NCI-H2029 (cell line): ENCODE measurements around the gene ELAVL1.
A peak's percentile ranks its signal among the peaks of the same experiment; 100 is the strongest.
"Not testable (repeated sequence)": the region's sequence is repeated elsewhere in the genome, so short reads cannot be mapped to it uniquely, and the experiment has no call there.

Experiments used
- DNase-seq: peaks from one replicate; lab custom pipeline; 2025; lab: John Stamatoyannopoulos, UW

The ELAVL1 gene

GRCh38 chr19:7921967-7922835 is 83.2 kb downstream of the ELAVL1 start:
- DNase-seq: no peak

DNA sequence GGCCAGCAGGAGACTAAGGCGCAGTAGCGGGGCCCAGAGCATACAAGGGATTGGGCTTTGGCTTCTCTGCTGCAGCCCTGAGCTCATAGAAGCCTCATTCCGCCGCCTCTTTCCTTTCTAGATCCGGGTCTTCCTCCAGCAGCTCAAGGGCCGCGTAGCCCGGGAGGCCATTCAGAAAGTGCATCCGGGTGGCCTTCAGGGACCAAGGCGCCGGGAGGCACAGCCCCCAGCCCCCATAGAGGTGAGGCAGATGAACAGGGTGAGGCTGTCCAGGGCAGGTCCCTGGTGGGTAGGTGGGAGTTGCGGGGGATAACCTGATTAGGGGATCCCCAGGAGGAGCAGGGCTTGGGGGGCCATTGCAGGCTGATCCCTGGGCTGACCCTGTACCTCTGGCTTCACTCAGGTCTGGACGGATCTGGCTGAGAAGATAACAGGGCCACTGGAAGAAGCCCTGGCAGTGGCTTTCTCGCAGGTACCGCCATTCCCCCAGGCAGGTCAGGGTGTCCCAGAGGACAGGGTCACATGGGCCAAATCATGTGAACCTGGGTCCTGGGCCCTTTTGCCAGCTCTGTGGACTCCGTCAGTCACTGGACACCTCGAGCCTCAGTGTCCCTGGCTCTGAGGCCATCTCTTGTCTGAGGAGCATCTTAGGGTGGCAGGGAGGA is 84.0 kb downstream of the ELAVL1 start:
- DNase-seq: no peak

GRCh38 chr19:7920519-7921301 is 84.7 kb downstream of the ELAVL1 start:
- DNase-seq: peak; percentile 97

DNA sequence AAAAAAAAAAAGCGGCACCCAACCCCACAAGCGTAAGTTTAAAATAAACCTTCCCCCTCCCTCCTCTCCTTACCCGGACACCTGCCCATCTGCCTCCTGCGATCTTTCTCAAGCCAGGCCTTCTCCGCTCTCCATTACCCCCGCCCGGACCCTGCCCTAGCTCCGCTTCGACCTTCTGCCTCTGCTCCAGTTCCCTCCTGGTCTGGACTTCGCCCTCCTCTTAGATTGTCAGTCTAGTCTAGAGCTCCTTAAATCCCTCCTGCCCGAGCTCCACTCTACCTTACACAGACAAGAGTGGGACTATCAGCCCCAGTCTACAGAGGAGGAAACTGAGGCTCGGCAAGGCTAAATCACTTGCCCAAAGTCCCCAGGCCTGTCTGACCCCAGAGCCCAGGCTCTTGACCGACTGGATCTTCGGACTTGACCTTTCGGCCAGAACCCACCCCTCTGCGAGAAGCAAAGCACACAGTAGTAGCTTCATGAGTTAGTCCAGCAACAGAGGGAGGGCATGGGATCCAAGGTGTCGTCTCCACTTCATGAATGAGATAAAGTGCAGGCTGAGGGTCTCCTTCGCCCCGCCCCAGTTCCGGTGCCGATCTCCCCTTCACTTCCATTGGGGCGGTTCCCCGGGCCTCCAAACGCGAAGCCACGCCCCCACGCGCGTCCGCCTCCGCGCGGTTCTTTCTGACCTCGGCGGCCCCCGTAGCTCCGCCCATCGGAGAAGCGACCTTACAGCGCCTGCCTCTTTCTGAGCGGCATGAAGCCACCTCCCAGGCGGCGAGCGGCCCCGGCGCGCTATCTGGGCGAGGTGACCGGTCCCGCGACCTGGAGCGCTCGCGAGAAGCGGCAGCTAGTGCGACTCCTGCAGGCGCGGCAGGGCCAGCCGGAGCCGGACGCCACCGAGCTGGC is 85.6 kb downstream of the ELAVL1 start, which contains the start of gene SNAPC2:
TSS of gene SNAPC2 (plus strand) at position 729 of the 909 bp plus-strand sequence. CDS start at position 758, 29 bp downstream.
- DNase-seq: peak; percentile 93

DNA sequence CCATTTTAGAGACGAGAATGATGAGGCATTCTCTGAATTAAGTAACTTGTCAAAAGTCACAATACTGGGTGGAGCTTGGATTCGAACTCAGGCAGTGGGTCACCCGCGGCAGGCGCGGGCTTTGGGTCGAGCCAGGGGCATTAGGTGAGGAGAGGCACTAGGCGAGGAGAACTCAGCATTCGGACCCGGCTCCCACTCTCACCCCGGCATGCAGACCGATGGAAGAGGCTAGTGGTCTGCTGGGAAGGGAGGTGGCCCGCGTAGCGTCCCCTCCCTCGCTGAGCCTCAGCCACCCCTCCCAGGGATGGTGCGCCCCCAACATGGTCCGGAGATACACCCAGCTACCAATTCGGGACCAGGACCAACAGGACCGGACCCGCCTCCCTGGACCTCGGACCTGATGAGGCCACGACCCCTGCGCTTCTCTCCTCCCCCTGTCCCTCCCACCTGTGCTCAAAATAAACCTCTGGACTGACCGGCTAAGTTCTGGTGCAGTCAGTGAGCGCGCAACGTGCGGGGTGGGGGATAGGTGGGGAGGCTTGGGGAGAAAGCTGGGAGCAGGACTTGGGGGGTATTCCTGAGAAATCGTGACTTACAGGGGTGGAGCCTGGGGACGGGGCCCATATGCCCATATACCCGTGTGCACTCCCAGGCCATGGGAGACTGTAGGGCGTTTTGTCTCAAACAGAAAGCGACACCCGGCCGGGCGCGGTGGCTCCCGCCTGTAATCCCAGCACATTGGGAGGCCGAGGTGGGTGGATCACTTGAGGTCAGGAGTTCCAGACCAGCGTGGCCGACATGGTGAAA is 86.6 kb downstream of the ELAVL1 start:
- DNase-seq: no peak

DNA sequence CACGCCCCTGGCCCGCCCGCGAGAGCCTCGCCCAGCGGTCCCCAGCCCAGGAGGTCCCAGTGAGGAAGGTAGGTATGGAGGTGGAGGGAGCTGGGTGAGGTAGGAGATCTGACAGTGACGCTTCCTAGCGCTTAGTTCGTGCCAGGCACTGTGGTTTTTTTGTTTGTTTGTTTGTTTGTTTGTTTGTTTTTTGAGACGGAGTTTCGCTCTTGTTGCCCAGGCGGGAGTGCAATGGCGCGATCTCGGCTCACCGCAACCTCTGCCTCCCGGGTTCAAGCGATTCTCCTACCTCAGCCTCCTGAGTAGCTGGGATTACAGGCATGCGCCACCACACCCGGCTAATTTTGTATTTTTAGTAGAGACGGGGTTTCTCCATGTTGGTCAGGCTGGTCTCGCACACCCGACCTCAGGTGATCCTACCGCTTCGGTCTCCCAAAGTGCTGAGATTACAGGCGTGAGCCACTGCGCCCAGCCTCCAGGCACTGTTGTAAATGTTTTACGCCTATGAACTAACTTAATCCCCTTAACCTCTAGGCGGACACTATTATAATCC is 87.3 kb downstream of the ELAVL1 start:
- not testable (repeated sequence) for DNase-seq

- DNase-seq: no peak
Observed at GRCh38 chr19:7917267-7918061, 88.0 kb downstream of the ELAVL1 start.

- DNase-seq: no peak
Observed at GRCh38 chr19:7916955-7917266, 88.5 kb downstream of the ELAVL1 start.

GRCh38 chr19:7916103-7916954 is 89.1 kb downstream of the ELAVL1 start:
- DNase-seq: no peak

DNA sequence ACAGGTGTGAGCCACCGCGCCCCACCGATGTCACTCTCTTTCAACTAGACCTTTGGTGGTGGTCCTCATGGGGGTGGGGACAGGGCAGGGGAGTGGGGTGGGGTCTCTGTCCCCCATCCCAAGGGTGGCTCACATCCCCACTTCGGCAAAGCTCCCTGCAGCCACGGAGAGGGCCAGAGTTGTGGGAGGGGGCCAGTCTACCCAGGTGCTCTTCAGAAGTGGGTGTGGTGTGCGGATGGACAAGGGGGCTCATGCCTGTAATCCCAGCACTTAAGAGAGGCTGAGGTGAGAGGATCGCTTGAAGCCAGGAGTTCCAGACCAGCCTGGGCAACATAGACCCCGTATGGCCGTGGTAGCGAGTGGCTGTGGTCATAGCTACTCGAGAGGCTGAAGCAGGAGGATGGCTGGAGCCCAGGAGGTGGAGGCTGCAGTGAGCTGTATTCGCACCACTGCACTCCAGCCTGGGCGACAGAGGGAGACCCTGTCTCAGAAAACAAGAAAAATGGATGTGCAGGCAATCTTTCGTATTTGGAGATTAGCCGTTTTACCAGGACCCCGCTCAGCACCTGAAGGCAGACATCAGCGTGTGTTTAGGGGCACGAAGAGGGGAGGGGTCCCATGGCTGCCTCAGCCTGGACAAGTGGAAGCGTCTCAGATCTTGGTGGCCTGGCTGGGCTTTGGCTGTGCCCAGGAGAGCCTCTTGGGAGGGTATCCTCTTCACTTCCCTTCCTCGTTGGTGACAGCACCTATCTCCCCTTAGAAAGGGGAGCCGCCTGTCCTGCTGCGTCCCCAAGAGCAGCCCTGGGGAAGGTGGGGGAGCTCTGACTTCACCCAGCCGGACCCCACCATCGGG is 90.0 kb downstream of the ELAVL1 start:
- DNase-seq: no peak

- no peak for DNase-seq
Observed at GRCh38 chr19:7914598-7915045, 90.8 kb downstream of the ELAVL1 start, which contains the start of gene TGFBR3L. TSS of gene TGFBR3L (plus strand) at chr19:7914830.

DNA sequence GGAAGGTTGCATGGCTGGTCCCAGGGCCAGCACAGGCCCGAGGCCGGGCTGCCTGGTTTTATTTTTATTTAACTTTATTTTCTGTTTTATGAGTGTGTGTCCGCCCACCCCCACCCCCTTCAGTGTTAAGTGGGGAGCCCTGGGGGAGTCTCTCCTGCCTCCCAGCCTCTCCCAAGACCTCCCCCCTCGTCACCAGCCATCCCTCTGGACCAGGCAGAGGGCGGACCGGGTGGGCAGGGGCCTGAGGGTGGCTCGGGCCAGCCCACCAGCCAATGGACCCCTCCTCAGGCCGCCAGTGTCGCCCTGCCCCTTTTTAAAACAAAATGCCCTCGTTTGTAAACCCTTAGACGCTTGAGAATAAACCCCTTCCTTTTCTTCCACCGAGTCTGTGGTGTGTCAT is 91.3 kb downstream of the ELAVL1 start:
- DNase-seq: no peak

DNA sequence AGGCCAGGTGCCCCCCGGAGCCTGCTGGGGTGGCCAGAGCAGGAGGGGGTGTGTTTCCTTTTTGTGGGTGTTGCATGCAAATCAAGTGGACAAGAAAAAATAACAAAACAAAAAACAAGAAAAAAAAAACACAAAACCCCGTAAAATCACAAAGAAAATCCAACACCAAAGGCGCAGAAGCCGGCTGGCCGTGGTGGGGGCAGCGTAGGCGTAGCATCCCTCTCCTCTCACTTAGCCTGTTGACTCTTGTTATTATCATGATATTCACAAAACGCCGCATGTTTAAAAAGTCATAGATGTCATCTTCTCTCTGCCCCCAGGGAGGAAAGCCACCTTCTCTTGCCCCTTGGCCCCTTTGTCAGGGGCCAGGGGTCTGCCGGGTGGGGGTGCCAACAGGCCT is 91.8 kb downstream of the ELAVL1 start:
- no peak for DNase-seq

- DNase-seq: no peak
Observed at GRCh38 chr19:7912697-7913564, 92.5 kb downstream of the ELAVL1 start.

DNA sequence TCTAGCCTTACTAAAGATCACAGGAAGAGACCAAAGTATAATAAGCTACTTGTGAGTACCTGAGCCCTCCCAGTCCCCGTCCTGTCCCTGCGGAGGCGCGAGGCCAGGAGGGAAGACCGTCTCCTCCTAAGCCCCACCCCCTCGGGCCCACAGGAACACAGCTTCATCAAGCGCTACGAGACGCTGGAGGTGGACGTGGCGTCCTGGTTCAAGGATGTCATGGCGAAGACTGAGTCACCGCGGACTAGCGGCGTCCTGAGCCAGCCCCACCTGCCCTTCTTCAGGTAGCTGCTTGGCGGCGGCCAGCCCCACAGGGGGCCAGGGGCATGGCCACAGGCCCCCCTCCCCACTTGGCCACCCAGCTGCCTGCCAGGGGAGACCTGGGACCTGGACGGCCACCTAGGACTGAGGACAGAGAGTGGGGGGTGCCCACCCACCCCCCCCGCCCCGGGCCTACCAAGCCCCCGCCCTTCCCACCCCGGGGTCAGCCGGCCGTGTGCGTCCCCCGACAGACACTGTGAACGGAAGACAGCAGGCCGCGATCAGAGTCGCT is 93.2 kb downstream of the ELAVL1 start:
- DNase-seq: no peak

- DNase-seq: no peak
Observed at GRCh38 chr19:7911508-7912143, 93.8 kb downstream of the ELAVL1 start.
